NCI-H748 (cell line): ENCODE measurements around the gene HERC2.
"Not testable (repeated sequence)": the region's sequence is repeated elsewhere in the genome, so short reads cannot be mapped to it uniquely, and the experiment has no call there.

Experiments
- DNase-seq: peaks from one replicate; lab custom pipeline; 2025; ENCODE audit not compliant: unreplicated experiment; lab: John Stamatoyannopoulos, UW

HERC2 gene

DNA sequence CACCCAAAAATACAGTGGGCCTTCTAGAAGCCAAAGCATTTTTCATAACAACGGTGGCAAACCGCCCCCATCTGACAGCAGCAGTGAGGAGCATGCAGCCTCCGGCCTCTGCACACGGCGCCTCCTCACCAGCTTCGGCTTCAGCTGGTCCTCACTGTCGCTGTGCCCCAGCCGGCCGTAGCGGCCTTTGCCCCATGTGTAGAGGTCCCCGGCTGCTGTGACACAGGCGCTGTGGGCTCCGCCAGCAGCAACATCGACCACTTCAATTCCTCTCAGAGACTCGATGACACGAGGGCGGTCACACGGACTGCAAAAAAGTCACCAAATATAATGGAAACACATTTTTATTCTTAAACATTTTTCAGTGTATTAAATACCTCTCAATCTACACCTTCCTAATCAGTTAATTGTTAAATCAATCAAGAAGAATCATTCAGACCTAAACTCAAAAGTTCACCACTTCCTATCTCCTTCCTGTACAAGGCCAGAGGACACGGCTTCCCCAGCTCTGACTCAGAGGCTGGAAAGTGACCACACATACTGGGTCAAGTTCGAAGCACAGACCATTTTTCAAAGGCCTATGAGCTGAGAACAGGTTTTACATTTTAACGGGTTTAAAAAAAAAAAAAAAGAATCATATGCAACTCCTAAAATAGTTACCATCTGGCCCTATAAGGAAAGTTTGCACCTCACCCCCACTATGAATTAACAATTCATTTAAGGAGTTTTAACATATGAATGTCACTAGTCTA, 189.3 kb downstream of the HERC2 start:
- no peak for DNase-seq

DNA sequence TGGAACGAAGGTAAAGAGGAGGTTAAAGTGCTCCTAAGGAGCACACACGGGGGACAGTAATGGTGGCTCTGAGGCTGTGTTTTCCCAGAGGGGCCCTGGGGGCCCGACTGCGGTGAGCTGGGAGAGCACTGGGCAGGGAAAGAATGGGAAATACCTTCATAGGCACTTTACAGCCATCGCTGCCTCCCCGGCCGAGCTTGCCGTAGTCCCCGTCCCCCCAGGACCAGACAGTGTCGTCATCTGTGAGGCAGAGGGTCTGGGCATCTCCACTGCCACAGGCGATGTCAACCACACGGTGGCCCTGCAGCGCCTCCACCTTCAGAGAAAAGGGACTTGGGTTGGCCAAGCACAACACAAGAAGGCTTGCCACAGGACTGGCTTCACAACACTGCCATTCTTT, 190.0 kb downstream of the HERC2 start:
- no peak for DNase-seq

DNA sequence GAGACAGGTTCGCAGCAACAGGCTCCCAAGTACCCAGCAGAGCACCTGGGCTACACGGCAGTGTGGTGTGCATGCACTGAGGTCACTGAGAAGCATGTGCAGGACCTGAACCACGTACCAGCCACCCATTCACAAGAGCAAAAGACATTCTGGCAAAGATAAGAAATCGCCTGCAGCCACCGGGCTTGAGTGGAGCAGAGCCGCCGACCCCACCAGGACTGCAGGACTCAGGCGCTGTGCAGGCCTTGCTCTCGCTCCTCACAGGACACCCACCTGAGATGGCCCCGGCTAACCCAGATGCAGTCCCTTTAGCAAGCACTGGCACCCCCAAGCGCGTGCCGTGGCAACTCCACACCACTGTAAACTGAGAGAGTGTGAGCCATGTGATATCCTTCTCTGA, 190.6 kb downstream of the HERC2 start:
- DNase-seq: no peak

DNA sequence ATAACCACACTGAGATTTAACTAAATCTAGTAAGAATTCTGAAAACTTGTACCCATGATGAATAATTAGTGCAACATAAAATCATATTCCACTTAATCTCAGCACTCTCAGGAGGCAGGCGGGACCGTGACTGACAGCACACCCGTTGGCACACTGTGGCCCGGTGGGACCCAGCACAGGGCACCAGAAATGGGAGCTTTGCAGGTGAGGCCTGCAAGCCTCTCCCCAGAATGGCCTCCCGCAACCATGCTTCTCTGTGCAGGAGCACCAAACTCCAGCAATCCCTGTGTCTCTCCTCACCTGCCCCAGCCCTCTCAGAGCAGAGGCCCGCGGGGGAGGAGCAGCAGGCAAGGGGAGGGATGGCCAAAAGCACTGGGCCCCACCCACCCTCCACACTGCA, 191.3 kb downstream of the HERC2 start:
- DNase-seq: no peak

DNA sequence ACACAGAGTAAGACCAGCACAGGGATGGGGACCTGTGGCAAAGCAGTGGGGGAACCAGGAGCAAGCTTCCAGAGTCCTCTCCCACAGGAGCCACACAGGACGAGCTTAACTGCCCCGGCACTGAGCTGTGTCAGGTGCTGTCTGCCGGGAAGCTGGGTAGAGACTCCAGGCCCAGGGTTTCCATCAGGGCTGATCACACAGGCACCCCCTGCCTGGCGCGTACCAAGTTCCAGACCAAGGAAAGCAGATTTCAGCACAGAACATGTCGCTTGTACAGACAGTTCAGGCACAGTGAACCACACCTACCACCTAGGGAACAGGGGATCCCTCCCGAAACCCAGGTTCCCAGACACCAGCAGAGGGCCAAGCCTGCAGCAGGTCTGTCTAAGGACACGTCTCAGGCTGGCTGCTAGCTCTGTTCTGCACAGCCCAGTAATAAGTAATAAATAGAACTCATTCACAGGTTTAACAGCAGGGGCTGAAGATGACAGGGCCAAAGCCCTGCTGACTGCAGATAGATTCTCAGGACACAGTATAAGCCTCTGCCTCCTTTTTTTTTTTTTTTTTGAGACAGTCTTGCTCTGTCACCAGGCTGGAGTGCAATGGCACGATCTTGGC, 192.6 kb downstream of the HERC2 start:
- no peak for DNase-seq

DNA sequence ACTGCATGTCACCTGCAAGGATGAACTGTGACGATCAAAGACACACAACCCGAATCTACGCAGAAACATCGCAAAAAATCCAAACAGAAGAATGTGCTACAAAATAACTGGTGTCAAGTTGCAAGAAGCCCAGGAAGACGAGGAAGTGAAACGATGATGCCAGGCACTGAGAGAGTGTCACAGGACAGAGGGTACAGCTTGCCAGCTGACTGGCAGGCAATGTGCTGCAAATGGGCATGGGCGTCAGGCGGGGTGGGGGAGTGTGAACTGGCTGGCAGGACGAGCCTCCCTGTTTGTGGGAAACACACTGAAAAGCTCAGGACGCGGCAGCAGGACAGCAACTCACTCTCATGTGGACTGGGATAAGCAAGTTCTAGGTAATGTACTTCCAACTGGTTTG, 193.9 kb downstream of the HERC2 start:
- no peak for DNase-seq

DNA sequence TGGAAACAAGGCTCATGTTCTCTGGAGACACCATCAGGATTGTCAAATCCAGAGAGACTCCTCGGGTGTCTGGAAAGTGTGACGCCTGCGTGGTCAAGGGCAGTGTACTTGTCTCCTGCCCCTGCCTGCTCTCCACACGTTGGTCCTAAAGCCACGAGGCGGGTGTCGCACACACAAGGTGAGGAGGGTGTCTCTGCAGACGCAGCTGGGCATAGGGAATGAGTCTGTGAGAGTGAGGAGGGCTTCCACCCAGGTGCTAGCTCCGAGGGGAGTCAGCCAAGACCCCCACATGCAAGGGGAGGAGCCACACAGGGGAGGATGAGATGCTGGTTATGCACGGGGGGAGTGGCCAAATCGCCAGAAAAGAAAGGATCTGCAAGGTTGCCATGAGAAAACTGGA, 194.9 kb downstream of the HERC2 start:
- no peak for DNase-seq

DNA sequence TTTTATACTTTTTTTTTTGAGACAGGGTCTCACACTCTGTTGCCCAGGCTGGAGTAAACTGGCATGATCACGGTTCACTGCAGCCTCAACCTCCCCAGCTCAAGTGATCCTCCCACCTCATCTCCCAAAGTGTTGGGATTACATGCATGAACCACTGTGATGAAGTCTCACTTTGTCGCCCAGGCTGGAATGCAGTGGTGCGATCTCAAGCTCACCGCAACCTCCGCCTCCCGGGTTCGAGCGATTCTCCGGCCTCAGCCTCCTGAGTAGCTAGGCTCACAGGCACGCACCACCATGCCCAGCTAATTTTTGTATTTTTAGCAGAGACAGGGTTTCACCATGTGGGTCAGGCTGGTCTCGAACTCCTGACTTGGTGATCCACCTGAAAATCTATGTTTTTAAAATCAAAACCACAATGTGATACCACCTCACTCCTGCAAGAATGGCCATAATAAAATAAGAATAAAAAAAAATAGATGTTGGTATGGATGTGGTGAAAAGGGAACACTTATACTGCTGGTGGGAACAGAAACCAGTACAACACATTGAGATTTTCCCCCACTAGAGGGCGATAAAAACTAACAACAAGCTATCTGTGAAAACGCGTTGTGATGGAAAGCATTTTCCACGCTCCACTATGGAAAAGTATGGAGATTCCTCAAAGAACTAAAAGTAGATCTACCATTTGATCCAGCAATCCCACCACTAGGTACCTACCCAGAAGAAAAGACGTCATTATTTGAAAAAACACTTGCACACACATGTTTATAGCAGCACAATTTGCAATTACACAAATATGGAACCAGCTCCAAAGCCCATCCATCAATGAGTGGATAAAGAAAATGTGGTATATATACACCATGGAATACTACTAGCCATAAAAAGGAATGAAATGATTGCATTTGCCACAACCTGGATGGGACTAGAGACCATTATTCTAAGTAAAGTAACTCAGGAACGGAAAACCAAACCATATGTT, 196.0 kb downstream of the HERC2 start:
- peak; percentile 49 for DNase-seq

DNA sequence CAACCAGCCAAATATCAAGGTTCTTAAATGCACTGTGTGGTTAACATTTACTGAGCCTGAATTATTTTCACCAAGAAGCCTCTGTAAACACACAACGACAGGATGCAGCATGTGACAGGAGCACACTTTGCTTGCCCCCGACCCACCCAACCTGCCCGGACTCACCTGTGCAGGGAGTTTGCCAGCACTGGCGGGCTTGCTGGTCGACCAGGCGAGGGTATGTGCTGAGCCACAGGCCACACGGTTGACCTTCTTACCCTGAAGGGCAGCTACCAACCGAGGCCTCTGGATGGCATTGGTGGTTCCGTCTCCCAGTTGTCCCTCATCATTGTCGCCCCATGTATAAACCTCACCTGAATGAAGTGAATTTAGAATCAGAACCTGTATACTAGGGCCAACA, 197.1 kb downstream of the HERC2 start:
- DNase-seq: no peak

DNA sequence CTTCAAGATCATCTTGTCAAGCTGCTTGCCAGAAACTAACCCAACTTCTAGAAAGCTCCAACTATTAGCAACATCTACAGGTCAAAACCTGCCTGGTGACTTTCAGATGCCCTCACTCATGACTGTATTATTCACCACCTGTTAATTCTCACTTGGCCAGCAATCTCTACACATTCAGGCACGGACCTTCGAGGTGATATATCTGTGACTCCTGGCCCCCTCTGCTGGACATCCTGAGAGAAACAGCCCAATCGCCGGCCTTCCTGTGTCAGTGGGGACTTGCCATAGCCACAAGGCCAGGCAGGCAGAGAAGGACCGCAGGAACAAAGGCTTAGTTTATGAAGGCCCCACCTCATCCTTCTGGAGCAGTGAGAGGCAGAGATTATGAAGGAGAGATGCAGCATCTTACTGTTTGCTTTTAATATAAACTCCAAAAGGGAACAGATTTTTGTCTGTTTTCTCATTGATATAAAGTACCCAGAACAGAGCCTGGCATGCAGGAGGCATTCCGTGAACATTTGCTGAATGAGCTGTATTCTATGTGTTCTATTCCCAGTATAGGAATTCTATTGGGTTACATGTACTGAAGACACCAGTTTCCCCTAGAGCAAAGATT, 198.5 kb downstream of the HERC2 start:
- peak; percentile 52 for DNase-seq

DNA sequence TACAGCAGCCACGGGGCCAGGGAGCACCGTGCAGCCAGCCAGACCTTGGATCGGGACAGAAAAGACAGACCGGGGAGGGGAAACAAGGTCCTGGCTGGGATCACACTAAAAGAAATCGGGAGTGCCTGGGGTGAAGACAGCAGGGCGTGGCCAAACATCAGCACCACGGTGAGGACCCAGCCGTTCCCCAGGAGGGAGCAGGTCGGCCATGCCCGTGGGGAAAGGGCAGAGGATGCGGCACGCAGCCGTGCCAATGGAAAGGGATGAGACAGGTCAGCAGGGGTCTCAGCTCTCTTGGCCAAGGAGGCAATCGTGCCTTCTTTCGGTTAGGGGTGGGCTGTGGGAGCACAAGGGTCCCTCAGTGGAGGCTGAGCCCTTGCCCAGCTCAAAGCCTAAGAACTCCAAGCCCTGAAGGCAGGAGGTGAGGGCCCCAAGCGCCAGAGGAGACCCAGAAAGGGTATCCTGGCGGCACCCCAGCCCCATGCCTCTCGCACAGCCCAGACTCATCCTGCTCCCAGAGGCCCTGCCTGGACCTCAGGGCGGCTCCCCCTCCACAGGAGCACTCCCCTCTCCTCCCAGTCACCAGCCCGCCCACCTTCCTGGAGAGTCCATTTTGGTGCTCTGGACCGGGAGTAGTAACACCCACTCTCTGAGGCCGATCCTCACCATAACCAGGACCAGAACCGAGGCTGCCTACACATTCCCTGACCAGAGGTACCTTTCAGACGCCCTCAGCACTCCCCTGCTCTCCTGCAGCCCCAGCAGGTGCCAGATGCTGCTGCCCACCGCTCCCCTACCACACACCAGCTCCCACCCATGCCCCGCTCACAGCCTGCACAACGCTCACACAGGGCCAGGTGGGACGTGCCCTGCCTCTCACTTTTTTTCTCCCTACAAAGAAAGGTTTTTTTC, 199.7 kb downstream of the HERC2 start:
- DNase-seq: no peak

DNA sequence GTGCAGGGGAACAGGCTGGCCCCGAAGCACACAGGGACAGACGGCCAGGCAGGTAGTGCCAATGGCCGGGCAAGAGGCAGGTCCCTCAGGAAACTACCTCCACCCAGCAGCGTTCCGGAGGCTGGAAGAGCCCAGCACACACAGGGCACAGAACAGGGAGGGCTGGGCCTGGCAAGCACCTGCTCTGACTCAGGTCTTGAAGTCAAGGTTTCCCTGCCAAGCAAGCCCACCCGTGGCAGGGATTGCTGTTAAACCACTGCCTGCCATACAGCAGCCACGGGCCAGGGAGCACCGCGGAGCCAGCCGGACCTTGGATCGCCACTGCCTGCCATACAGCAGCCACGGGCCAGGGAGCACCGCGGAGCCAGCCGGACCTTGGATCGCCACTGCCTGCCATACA, 200.4 kb downstream of the HERC2 start:
- DNase-seq: not testable (repeated sequence)

DNA sequence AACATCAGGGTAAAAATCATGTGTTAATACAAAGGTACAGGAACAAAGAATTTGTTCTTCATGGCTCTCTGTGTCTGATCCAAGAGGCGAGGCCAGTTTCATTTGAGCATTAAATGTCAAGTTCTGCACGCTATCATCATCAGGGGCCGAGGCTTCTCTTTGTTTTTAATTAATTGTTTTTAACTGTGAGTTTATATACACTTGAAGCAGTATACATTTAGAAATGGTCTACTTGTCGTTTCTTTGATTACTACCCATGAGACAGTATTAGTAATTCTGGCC, 201.7 kb downstream of the HERC2 start:
- DNase-seq: no peak

DNA sequence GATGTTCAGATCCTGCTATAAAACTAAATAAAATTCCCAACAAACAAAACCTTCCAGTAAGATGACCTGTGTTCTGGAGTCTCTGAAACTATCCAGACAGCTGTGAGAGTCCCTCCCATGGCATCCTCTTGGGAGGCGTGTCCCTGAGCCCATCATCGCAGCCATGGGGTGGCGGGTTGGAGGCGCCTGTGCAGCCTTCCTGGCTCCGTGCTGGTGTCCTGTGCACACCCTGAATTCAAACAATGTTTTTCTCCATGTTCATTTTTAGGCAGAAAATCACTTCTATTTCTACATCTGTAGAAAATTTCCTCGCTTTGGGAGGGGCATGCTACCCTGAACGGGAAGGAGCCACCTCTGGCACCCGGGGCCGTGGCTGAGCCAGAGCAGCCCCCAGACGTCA, 203.4 kb downstream of the HERC2 start:
- no peak for DNase-seq

DNA sequence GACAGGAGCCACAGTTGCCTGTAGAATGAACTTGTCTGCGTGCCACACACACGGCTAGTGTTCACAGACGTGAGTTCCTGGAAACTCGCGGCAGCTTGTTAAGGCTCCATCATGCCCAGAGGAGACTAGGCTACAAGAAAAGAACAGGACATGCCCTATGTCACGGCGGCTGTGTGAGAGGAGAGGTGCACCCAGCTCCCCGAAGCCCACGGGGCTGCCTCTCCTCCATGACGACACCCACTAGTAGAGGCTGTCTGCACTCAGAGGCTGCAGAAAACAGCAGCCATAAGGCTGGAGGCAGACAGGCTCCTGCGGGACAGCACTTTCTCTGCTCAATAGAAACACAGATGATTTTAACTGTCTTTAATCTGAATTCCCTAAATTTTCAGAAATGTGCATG, 203.9 kb downstream of the HERC2 start:
- DNase-seq: no peak

DNA sequence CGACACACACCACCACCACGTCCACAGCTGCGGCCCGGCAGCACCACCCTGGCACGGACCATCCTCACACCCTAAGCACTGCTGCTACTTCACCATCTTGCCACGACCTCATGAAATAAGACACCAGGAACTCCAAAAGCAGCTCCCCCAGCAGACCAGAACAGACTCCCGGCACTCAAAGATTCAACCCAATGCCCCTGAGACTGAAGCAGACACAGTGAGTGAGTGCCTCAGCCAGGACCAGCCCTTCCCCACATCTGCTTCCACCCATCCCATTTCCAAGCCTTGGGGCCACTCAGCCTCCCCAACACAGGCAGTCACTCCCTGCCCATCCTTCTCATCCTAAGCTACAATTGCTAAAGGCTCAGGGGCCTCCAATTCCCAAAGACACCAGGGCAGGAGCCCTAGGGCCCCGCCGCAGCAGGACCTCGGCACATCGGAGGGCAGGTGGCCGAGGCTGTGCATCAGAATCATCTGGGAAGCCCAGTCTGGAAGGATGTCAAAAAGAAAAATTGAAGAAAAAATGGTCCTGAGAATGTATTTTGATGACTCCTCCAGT, 204.5 kb downstream of the HERC2 start:
- DNase-seq: no peak

DNA sequence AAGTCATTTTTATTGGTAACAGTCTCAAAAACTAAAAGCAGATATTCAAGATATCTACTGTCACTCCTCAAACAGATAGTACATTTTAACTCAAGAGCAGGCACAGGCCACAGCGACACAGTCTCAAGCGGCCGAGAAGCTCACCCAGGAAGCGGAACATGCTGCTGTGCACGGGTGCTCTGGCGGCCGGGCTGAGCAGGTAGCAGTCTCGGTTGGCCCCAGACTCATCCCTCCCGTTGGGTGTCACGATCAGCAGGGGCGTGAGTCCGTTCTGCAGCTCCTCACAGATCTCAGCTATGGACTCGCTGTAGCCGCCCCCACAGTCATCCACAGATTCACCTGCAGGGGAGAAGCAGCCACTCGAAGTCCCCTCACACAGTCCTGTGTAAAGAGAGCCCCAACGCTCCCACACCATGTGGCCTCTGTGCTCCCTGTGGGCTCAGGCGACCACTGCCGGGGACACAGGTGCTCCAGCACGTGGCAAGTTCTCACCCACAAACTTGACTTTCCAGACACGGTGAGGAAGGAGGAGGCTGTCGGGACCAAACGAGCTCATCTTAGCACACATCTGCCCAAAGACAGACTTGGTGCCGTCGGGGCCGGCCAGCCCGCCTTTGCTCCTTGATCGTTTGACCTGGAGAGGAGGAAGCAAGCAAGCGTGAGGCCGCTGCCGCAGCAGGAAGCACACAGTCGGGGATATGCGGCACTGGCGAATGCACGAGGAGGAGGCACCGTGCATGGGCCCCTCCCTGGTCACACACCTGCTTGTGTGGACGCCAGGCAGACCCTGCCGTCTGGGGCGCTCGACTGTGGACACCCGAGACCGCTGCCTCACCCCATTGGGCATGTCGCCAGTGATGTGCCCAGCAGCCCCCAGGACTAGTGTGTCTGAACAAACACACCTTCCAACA, 205.2 kb downstream of the HERC2 start:
- DNase-seq: no peak

DNA sequence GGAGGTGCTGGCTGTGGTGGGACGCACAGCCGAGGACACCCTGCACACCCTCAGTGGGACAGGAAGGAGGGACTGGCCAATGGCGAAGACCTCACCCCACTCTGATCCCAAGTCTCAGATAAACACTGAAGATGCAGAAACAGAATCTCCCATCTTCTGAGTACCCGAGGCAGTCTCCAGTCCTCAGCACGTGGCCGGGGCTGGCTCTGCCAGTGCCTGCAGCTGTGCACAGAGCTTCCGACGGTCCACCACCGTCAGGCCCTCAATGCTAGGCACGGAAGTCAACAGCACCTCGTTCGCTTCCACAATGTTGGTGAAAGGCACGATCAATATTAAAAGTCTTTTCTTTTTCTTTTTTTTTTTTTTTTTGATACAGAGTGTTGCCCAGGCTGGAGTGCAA, 206.1 kb downstream of the HERC2 start:
- DNase-seq: no peak
